ENCODE data around the gene CATSPERE.

The CATSPERE gene

DNA sequence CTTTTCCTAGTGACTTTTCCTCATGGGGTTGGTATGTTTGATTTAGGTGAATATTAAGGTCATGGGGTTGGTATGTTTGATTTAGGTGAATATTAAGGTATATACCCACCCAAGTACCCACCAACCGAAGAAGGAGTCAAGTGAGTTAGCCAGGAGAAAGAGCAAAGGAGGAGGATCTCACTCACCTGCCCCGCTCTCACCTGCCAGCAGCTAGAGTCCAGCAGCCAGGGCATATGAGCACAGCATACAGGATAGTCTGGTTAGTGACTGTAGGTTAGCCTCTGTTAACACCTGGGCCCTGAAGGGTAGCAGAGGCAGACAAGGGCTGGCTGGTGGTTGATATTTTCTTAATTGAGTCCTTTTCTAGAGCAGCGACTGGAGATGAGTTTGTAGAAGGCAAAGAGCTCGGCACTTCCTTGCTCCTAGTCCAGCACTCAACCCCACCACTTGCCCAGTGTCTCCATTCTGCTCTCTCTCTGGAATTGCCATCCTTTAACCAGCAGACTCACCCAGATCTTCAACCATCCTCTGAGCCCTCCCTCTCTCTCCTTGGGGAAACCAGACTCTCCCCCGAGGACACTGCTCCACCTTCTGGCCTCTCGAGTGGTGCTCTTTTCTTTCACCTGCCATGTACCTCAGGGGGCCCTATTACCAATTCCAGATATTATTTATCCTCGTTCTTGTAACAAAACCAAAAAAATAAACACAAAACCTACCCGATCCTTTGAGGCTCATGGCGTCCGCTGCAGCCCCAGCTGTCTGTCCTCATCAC lies 175.6 kb downstream of the CATSPERE start:
- no peaks in the 10 kb centered on the region for H3K4me1 ChIP-seq (ENCODE audit: control insufficient read depth in 1 of 2, insufficient read depth in 1 of 2, low read depth in 1 of 2, low read length in 1 of 2)
- no peaks in the 10 kb centered on the region for H3K36me3 ChIP-seq
- no peak overlapping the region for H3K27ac ChIP-seq
- peaks cover 16% of the 10 kb centered on the region for H3K27me3 ChIP-seq
- no peak overlapping the region for H3K4me3 ChIP-seq (ENCODE audit: low read depth in 1 of 2, low read length in 1 of 2)
- TF ChIP-seq, protein P1, sequence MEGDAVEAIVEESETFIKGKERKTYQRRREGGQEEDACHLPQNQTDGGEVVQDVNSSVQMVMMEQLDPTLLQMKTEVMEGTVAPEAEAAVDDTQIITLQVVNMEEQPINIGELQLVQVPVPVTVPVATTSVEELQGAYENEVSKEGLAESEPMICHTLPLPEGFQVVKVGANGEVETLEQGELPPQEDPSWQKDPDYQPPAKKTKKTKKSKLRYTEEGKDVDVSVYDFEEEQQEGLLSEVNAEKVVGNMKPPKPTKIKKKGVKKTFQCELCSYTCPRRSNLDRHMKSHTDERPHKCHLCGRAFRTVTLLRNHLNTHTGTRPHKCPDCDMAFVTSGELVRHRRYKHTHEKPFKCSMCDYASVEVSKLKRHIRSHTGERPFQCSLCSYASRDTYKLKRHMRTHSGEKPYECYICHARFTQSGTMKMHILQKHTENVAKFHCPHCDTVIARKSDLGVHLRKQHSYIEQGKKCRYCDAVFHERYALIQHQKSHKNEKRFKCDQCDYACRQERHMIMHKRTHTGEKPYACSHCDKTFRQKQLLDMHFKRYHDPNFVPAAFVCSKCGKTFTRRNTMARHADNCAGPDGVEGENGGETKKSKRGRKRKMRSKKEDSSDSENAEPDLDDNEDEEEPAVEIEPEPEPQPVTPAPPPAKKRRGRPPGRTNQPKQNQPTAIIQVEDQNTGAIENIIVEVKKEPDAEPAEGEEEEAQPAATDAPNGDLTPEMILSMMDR (IDR thresholded peaks at IDR 0.05): no peak
- H3K9me3 ChIP-seq: no peaks in the 10 kb centered on the region

DNA sequence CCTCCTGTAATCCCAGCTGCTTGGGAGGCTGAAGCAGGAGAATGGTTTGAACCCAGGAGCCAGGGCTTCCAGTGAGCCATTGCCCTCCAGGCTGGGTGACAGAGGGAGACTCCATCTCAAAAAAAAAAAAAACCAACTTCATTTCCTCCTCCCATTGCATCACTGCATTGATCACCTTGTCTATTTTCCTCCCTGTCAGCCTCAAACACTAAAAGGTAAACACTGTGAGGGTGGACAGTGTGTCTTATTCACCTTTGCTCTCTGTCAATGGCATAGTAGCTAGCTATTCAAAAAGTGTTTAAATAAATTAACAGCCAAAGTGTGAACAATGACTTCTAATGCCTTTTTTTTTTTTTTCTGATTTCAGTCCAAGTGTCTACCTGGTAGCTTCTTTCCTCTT lies 178.5 kb downstream of the CATSPERE start:
- TF ChIP-seq, protein P1 (IDR thresholded peaks at IDR 0.05): no peak
- no peaks in the 10 kb centered on the region for H3K4me1 ChIP-seq (ENCODE audit: control insufficient read depth in 1 of 2, insufficient read depth in 1 of 2, low read depth in 1 of 2, low read length in 1 of 2)
- H3K27me3 ChIP-seq: peaks cover 16% of the 10 kb centered on the region
- no peaks in the 10 kb centered on the region for H3K9me3 ChIP-seq
- no peak overlapping the region for H3K27ac ChIP-seq
- H3K4me3 ChIP-seq (ENCODE audit: low read depth in 1 of 2, low read length in 1 of 2): no peak overlapping the region
- no peaks in the 10 kb centered on the region for H3K36me3 ChIP-seq

DNA sequence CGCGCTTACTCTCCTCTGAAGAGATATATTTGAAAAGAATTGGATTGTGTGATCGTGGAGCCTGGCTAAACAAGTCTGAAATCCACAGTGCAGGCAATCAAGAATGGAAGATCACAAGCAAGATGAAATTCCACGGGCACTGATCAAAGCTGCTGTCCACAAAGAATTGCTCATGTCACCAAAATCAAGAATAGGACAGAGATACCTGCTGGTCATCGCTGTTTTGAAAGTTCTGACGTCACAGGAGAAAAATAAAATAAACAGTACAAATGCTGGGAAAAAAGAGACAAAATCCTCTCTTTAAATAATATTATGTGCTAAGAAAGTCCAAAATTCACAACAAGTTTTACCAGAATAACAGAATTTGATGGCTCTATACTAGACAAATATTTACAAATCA lies 179.8 kb downstream of the CATSPERE start:
- H3K4me1 ChIP-seq (ENCODE audit: control insufficient read depth in 1 of 2, insufficient read depth in 1 of 2, low read depth in 1 of 2, low read length in 1 of 2): no peaks in the 10 kb centered on the region
- no peak overlapping the region for H3K27ac ChIP-seq
- peaks cover 16% of the 10 kb centered on the region for H3K27me3 ChIP-seq
- no peak overlapping the region for H3K4me3 ChIP-seq (ENCODE audit: low read depth in 1 of 2, low read length in 1 of 2)
- no peaks in the 10 kb centered on the region for H3K9me3 ChIP-seq
- TF ChIP-seq, protein P1 (IDR thresholded peaks at IDR 0.05): no peak
- H3K36me3 ChIP-seq: no peaks in the 10 kb centered on the region

DNA sequence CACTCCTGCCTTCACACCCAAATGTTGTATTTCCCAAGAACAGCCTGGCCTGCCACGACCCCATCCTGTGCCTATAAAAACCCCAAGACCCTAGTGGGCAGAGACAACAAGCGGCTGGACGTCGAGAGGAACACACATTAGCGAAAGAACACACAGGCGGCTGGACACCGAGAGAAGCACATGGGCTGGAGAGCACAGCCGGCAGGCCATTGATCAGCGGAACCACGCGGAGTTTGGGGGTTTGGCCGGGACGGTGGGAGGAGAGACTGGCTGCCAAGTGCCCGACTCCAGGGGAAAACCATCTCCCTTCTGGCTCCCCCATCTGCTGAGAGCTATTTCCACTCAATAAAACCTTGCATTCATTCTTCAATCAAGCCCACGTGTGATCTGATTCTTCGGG lies 181.5 kb downstream of the CATSPERE start:
- peaks cover 16% of the 10 kb centered on the region for H3K27me3 ChIP-seq
- no peak overlapping the region for H3K27ac ChIP-seq
- H3K4me1 ChIP-seq (ENCODE audit: control insufficient read depth in 1 of 2, insufficient read depth in 1 of 2, low read depth in 1 of 2, low read length in 1 of 2): no peaks in the 10 kb centered on the region
- TF ChIP-seq, protein P1 (IDR thresholded peaks at IDR 0.05): no peak
- H3K36me3 ChIP-seq: no peaks in the 10 kb centered on the region
- no peak overlapping the region for H3K4me3 ChIP-seq (ENCODE audit: low read depth in 1 of 2, low read length in 1 of 2)
- no peaks in the 10 kb centered on the region for H3K9me3 ChIP-seq

DNA sequence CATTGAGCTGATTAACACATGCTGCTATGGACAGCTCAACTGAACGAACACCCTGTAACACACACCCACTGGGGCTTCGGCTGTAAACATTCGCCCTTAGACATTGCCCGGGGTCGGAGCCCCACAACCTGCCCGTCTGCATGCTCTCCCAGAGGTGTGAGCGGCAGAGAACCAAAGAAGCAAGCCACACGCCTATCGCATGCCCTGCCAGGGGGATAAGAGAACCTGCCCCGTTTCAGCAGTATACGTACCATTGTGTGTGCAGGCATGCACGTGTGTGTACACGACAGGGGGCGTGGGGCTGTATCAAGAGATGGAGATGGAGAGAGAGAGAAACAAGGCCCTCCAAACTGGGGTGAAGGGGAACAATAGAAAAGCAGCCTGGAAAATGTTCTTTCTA lies 181.9 kb downstream of the CATSPERE start:
- H3K4me1 ChIP-seq (ENCODE audit: control insufficient read depth in 1 of 2, insufficient read depth in 1 of 2, low read depth in 1 of 2, low read length in 1 of 2): no peaks in the 10 kb centered on the region
- H3K27ac ChIP-seq: no peak overlapping the region
- TF ChIP-seq, protein P1 (IDR thresholded peaks at IDR 0.05): no peak
- no peaks in the 10 kb centered on the region for H3K36me3 ChIP-seq
- no peak overlapping the region for H3K4me3 ChIP-seq (ENCODE audit: low read depth in 1 of 2, low read length in 1 of 2)
- no peaks in the 10 kb centered on the region for H3K9me3 ChIP-seq
- H3K27me3 ChIP-seq: peaks cover 16% of the 10 kb centered on the region
